ENCODE results near the gene ILDR2.
A peak's percentile ranks its signal among the peaks of the same experiment; 100 is the strongest.

ILDR2 gene, protein sequence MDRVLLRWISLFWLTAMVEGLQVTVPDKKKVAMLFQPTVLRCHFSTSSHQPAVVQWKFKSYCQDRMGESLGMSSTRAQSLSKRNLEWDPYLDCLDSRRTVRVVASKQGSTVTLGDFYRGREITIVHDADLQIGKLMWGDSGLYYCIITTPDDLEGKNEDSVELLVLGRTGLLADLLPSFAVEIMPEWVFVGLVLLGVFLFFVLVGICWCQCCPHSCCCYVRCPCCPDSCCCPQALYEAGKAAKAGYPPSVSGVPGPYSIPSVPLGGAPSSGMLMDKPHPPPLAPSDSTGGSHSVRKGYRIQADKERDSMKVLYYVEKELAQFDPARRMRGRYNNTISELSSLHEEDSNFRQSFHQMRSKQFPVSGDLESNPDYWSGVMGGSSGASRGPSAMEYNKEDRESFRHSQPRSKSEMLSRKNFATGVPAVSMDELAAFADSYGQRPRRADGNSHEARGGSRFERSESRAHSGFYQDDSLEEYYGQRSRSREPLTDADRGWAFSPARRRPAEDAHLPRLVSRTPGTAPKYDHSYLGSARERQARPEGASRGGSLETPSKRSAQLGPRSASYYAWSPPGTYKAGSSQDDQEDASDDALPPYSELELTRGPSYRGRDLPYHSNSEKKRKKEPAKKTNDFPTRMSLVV

DNA sequence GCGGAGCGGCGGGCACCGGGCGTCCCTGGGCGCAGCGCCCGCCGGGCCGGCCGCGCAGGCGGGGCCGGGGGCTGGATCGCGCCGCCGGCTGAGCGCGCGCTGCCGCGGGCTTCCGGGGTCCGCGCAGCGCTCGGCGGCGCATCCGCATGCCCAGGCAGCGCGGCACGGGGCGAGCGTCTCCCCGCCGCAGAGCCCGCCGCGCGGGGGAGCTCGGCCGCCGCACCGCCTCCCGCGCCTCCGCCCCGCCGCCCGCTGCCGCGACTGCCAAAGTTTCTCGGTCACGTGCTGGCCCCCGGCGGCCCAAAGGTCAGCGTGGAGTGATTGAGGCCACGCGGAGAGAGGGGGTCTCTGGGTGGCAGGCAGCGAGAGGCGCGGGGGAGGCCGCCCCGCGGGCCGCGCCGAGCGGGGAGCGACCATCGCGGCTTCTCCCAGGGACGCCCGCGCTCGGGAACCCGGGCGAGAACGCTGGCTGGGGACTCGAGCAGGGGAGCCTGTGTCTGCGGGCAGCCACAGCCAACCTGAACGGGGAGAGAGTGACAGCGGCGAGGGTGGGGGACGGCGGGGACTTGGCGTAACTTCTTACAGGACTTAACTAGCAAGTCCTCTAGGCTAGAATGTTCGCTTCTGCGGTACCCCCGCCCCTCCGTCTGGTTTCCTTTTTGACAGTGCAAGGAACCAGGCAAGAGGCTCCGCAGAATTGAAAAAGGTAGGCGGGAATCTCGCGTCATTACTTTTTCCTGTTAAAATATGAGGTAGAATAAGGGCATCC lies at the start of gene ILDR2:
TSS of gene ILDR2 (minus strand) at position 180 of the 769 bp plus-strand sequence. CDS start 272 bp downstream, outside the sequence.
- DNase-seq (ENCODE audit: low spot score), result peak; percentile 34

DNA sequence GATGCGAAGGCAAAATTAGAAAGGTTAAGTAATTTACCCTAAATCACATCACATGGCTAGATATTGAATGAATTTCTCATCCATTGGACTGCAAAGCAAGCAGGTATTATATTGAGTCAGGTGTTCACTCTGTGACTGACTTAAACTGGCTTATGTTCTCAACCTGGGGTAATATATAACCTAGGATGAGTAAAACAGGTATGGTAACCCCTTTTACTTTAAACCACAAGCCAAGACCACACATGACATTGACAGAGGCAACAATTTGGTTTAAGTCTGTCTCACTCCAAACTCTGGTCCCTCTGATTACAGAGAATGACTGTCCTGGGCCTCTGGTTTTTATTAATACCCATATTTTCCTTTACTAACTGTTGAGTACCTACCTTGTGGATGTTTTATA lies 47.0 kb upstream of the ILDR2 start:
- DNase-seq (ENCODE audit: low spot score), result no peak

DNA sequence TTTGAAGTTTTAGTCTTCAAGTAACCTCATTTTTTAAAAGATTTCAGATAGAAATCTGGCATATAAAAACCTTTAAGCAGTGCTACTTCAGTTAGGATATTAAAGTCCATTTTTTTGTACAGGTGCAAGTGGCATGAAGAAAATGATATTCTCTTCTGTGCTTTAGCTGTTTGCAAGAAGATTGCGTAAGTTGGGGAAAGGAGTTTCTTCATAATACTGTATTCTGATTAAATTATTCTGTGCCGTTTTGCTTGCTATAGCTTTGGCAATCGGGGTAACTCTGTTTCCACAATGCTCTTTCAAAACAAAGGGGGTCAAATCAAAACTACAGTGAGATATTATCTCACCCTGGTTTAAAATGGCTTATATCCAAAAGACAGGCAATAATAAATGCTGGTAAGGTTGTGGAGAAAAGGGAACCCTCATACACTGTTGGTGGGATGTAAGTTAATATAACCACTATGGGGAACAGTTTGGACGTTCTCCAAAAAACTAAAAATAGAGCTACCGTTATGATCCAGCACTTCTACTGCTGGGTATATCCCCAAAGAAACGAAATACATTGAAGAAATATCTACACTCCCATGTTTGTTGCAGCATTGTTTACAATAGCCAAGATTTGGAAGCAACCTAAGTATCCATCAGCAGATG lies 40.9 kb upstream of the ILDR2 start:
- no peak for DNase-seq (ENCODE audit: low spot score)

DNA sequence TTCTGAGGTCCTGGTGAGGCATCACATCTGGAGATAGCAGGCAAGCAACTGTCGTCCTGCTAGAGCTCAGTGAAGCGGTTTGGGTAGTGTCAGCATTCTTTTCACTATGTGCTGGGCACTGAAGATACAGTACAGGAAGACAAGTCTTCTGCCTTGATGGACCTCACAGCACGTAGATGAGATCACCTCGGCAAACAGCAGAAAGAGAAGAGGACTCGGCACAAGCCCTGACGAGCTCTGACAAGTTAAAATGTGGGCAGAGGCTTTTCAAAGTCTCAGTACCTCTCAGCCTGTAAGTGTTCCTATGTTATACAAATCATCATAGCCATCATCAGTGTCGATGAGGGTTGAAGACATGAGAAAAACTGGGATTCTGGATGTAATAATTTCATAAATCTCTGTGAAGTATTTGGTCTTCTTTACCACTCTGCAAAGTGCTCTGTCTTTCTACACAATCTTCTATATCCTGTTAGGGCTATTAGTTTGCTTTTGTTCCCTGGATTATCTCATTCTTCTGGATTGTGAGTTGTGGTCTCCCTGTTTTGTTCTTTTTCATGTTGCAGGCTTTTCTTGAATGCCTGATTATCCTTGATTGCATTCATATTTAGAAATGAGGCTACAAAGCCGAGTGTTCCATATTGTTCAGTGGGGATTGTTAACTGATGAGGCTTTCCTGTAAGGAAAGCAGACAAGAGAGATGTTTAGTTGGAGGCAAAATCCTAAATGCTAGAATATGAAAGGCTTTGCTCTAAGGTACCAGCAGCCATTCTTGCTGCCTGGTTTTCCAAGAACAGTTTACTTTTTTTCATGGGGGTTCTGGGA lies 38.0 kb upstream of the ILDR2 start:
- DNase-seq (ENCODE audit: low spot score), result no peak

DNA sequence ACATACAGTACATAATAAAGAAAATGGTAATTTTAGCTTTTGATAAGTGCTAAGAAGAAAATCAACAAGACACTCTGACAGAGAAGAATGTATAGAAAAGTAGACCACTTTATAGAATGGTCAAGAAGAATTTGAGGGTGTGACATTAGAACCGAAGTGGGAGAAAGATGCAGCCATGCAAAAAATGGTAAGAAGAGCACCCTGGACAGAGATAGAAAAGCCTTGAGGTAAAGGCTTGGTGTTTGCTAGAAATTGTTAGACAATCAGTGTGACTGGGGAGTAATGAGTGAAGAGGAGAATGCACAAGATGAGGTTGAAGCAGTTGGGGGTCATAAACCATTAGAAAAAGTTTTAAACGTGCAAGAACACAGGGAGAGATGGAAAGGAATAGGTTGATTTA lies 37.2 kb upstream of the ILDR2 start:
- DNase-seq (ENCODE audit: low spot score), result no peak

DNA sequence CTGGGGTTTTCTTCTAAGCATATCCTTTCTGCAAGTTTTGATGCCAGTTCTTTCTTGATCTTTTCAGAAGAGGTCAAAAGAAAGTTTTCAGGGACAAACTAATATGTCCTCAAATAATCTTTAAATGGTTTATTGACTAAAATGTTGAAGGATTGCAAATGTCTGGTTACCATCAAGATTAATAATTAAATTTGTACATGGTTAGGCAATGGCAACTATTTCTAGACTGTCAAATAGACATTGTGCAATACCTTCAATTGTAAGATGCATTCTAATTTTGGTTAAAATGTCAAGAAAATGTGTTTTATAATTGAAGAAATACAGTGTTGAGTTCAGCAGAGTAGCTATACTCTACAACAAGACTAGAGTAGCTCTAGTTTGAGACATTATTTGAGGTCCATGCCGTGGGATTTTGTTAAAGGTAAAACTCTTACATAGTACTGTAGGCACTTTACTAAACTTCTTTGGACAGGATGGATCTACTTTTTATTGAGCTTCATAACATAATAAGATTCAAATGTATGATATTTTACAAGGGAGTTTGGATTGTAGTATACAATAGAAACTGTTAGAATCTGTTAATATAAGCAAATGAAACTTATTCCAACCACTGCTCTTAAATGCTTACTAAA lies 36.3 kb upstream of the ILDR2 start:
- no peak for DNase-seq (ENCODE audit: low spot score)

DNA sequence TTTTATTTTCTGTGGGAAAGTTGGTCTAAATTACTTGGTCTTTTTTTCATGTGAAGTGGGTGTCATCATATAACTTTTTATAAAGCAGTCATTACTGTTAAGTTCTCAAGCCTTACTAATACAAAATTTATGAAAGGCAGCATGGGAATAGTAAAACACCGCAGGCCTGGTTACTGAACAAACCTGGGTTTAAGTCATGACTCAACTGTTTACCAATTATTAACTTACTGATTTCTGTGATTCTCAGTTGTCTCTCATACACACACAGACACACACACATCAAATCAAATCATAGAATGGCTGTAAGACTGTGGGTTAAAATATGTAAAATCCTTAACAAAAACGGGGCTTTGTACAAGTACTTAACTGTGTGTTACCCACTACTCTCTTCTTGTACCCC lies 28.4 kb upstream of the ILDR2 start:
- DNase-seq (ENCODE audit: low spot score), result no peak

DNA sequence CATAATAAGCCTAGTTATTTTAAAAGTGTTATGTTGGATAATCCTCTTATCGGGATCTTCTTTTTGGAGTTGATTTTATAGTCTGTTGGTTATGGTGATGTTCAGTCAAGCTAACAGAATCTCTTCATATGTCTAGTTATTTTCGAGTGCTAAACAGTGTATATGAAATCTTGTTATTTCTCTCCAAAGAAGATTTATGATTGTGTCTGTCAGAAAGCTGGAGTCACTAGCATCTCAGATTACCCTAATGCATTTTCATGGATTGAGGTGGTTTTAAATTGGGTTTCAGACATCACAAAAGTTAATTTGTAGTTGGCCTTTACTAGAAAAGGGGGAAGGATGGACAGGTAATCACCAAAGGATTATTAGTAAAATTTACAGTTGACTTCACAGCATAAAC lies 27.0 kb upstream of the ILDR2 start:
- DNase-seq (ENCODE audit: low spot score), result no peak

DNA sequence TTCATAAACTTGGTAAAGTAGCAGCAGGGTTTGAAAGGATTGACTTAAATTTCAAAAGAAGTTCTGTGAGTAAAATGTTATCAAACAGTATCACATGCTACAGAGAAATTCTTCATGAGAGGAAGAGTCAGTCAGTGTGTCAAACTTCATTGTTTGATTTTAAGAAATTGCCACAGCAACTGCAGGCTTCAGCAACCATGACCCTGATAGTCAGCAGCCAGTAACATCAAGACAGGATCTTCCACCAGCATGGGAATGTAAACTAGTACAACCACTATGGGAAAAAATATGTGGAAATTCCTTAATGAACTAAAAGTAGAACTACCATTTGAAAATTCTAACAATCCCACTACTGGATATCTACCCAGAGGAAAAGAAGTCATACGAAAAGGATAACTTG lies 25.2 kb upstream of the ILDR2 start:
- no peak for DNase-seq (ENCODE audit: low spot score)

DNA sequence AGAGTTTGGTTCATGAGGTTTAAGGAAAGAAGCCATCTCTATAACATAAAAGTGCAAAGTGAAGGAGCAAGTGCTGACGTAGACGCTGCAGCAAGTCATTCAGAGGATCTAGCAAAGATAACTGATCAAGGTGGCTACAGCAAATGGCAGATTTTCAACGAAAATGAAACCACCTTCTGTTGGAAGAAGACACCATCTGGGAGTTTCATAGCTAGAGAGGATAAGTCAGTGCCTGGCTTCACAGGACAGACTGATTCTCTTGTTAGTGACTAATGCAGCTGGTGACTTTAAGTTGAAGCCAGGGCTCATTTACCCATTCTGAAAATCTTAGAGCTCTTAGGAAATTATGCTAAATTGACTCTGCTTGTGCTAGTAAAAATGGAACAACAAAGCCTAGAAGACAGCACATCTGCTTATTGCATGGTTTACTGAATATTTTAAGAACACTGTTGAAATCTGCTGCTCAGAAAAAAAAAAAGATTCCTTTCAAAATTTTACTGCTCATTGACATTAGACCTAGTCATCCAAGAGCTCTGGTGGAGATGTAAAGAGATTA lies 24.2 kb upstream of the ILDR2 start:
- no peak for DNase-seq (ENCODE audit: low spot score)

DNA sequence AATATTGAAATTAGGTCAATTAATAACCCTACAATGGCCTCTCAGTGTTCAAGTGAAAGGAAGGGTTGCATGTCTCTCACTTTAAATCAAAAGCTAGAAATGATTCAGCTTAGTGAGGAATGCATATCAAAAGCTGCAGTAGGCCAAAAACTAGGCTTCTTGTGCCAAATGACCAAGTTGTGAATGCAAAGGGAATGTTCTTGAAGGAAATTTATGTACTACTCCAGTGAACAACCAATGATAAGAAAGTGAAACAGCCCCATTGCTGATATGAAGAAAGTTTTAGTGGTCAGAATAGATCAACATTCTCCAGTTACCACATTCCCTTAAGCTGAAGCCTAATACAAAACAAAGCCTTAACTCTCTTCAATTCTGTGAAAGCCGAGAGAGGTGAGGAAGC lies 23.7 kb upstream of the ILDR2 start:
- no peak for DNase-seq (ENCODE audit: low spot score)

DNA sequence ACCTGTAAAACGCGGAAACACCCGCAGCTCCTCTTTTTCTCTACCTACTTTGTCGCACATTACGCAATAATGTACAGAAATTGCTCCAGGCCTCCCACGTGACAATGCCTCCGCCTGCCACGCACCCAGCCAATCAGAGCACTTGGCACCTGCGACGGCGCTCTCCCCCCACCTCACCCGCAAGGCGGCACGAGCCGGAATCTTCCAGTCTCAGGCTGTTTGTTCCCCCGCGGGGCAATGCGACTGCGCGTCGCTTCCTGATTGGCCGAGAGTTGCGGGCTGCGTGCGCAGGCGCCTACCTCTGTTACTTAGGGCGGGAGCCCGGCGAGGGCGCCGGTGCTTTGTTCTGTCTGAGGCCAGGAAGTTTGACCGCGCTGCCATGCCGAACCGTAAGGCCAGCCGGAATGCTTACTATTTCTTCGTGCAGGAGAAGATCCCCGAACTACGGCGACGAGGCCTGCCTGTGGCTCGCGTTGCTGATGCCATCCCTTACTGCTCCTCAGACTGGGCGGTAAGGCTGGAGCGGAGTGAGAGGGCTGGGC lies 13.7 kb upstream of the ILDR2 start, which contains the start of gene MAEL:
TSS of gene MAEL (plus strand) at position 307 of the 542 bp plus-strand sequence. CDS start at position 380, 73 bp downstream.
- no peak for DNase-seq (ENCODE audit: low spot score)

DNA sequence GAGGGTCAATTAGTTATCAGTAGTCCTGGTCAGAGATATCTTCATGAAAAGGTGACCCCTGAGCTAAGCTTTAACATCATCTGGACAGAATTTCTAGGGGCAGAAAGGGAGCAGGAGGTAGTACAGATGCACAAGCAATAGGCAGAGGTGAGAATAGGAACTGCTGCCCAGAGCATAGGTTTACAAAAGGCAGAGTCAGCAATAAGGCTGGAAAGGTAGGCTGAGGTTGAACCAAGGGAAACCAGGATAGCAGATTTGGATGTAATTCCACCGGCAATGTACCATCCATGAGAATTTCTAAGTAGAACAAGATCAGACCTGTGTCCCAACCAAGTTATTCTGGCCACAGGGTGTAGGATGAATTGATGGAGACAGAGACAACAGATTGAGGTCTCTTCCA lies 6.2 kb upstream of the ILDR2 start:
- no peak for DNase-seq (ENCODE audit: low spot score)

DNA sequence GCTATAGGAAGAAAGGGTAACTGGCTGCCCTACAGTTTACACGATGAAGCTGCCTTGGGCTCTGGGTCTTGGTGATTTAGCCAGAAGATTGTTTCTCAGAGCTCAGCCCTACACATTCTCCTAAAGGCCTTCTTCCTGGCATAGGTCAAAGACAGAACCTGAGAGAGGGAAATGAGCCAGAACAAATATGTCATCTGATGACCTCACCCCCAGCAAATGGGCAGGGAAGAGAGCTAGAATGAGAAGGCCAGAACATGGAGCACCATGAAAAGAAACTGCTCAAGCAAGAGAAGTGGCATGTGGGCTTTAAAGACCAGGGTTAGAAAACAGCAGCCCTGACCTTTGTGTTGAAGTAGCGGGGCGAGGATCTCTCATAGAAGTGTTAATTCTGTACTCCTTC lies 5.5 kb upstream of the ILDR2 start:
- no peak for DNase-seq (ENCODE audit: low spot score)

DNA sequence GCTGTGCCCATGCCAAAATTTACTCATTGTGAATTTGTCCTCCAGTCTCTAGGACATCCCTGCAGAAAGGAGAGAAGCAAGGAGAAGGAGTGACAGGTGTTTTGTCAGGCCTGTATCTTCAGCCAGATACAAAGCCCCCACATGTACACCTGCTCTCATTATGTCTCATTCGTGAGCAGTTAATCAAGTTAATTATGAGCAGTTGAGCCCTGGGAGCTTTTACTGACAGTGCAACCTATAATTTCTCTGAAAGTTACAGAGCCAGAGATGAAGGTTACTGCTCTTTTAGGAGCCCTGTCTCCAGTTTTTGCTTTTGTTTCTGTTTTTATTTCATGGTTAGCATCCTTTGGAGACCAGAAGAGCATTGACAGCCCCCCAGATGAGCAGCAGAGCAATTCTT lies 5.0 kb upstream of the ILDR2 start:
- DNase-seq (ENCODE audit: low spot score), result no peak

DNA sequence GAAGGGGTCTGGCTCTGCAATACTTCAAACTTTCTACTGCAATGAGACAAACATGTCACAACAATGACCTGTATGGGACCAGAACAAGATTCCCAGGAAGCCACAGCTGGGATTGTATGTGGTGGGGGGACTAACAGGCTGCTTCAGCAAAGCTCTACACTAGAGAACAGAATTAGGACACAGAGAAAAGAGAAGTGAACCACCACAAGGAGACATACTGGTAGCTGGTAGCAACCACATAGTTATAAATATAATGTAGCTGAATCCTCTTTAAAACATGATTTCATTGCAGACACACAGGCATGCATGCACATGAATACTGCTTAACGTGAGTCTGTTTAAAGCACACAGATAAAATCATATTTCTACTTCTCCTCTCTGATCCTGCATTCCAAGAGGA lies 3.5 kb upstream of the ILDR2 start:
- DNase-seq (ENCODE audit: low spot score), result no peak

DNA sequence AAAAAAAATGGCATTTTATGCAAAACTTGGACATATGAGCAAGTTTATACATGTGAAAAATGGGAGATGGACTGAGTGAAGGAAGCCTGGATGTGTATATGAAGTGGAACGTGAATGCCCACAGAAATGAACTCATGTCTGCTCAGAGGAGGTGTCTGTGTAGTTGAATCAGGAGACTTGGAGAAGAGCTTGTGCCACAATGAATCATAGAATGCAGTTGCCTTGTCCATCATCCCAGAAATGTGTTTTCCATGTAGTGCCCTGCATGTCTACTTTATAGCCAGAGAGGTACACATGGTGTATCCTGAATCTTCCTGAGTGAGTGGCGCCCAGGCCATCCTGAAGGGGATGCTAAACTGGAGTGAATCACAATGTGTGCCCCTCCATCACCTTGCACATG lies 2.6 kb upstream of the ILDR2 start:
- DNase-seq (ENCODE audit: low spot score), result no peak

DNA sequence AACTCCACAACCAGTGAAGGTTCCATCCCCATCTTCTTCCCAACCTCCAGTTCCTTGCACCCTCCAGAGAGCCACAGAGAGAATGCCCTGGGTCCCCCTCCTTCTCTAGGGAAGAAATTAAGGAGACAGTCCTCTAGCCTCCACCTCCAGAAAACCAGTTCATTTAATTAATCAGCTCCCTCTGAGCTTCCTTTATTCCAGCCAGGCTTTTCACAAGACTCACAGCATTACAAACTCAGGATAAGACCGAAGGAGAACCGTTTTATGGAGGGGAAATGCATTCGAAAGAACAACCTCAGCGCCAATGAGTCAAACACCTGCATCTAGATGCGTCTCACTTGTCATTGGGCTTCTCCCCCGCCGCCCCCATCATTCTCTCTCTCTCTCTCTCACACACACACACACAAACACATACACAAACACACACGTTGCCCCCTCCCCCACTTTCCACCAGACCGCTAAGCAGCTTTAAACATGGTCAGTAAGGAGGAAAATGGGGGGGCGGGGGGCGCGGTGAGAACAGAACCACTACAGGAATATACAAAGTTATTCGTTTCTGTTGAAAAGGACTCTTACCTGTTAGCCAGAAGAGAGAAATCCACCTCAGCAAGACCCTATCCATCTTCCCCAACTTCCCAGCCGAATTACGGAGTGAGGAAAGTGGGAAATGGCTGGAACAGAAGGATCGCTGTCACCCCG lies 544 bp downstream of the ILDR2 start:
- no peak for DNase-seq (ENCODE audit: low spot score)

DNA sequence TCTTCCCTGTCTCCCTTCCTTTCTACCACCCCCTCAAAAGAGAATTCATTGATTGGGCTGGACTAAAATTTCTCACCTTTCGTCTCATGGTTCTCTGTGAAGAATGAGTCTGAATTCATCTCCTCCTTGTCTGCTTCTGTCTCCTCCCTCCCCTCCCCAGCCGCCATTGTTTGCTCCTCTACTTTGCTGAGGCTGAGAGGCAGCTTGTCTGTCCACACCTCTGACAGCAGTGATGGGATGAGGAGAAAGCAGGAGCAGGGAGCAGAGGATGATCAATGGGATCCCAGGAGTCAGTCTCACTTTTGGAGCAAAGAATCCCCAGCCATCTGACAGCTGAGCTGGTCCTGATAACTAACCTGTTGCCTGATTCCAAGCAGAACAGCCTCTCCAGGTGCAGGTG lies 2.5 kb downstream of the ILDR2 start:
- DNase-seq (ENCODE audit: low spot score), result no peak

DNA sequence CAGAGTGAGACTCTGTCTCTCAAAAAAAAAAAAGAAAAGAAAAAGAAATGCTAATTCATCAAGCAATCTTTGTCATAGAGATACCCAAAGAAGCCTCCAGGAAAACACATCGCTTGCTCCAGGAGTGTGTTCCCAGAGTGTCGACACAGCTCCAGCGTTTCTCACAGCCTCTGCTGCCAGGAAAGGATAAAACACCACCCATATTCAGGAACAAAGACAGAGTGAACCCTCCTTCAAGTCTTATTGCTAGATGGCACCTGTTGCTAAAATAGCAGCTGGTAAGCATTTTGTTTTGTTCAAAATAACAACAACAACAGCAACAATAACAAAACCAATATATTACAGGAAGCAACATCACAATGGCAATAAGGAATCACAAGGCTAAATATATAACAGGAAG lies 3.1 kb downstream of the ILDR2 start:
- DNase-seq (ENCODE audit: low spot score), result no peak
